ENCODE data around the gene CHAD.

DNA sequence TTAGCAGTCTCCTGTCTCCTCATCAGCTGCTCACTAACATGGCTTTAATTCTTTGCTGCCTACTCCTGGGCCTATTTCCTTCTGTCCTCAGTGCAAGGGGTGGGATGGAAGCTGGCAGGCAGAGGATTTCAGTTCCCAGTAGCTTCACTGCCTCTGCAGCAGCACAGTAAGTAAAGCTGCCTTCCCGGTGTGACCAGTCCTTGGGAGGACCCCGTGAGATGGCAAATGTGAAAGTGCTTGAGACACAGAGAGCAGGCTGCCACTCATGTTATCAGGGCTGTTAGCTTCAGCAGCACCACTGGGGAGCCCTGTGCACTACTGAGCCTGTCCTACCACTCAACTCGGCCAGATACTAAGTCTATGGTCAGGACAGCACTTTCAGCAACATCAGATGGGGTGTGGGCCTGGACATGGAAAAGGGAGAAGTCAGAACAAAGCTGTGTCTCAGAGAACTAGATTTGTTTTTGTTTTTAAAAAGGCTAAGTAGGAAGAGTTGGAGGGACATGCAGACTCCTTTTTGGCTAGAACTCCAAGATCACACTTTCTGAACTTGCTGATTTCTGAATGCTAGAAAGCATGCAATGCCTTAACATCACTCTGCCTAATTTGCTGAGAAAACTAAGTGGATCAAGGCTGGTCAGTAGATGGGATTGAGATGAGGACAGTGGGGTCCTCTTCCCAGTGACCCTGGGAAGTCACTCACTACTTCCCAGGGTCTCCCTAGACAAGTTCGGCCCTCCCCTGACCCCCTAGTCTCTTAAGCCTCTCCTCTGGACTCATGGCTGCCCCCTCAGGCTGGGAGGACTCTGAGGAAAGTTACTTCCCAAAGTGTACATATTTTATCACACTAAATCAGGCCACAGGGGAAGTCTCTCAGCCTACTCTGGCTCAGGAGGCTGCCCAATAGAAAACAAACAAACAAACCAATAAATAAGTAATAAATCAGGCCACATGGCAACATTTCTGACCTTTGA is 41.6 kb downstream of the CHAD start:
- TF ChIP-seq, protein P1, sequence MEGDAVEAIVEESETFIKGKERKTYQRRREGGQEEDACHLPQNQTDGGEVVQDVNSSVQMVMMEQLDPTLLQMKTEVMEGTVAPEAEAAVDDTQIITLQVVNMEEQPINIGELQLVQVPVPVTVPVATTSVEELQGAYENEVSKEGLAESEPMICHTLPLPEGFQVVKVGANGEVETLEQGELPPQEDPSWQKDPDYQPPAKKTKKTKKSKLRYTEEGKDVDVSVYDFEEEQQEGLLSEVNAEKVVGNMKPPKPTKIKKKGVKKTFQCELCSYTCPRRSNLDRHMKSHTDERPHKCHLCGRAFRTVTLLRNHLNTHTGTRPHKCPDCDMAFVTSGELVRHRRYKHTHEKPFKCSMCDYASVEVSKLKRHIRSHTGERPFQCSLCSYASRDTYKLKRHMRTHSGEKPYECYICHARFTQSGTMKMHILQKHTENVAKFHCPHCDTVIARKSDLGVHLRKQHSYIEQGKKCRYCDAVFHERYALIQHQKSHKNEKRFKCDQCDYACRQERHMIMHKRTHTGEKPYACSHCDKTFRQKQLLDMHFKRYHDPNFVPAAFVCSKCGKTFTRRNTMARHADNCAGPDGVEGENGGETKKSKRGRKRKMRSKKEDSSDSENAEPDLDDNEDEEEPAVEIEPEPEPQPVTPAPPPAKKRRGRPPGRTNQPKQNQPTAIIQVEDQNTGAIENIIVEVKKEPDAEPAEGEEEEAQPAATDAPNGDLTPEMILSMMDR (conservative IDR thresholded peaks at IDR 0.05; ENCODE audit: low read length), result peak; percentile 88
- no peak for TF ChIP-seq EZH2phosphoT487 (IDR thresholded peaks at IDR 0.05; ENCODE audit: borderline replicate concordance, low read depth, low read length)
